SK-N-SH (cell line): ENCODE measurements around the gene HOTAIR. TPM values are rescaled to one million over a fixed set of nuclear protein-coding genes. Genes with fewer than 3 reads are reported as not detected.
A peak's percentile ranks its signal among the peaks of the same experiment; 100 is the strongest.

ENCODE experiments used
- CTCF ChIA-PET: fragments of 300-600, 350-600 bp; formaldehyde crosslinking; extraction: SDS; loops from one replicate; lab custom pipeline; 2021; lab: Yijun Ruan, JAX
- POLR2A ChIA-PET: fragments of 350-600 bp; sonication (Branson Sonifier 250); formaldehyde crosslinking; extraction: SDS; loops from one replicate; lab custom pipeline; 2020; ENCODE audit warnings: antibody characterized with exemption, inconsistent platforms; lab: Yijun Ruan, JAX
- DNase-seq: peaks from one replicate; pipeline ENCODE4 v3.0.0; 2012
- H2AFZ ChIP-seq: fragments of 200-600 bp; sonication (generic); 2 replicates; pipeline ENCODE4 v1.8.1; 2016; ENCODE audit warnings: antibody characterized with exemption, mild to moderate bottlenecking, low read depth
- H3F3A ChIP-seq: fragments of 200-600 bp; sonication (generic); replicated peaks from 2 replicates; pipeline ENCODE3; 2016; ENCODE audit warnings: antibody characterized with exemption, mild to moderate bottlenecking; ENCODE audit not compliant: insufficient read depth
- H3K27ac ChIP-seq, 2 experiments: fragments of 200-500 bp in 1 of 2; fragments of 200-600 bp in 1 of 2; sonication (Bioruptor generic) in 1 of 2; sonication (generic), shearing (Covaris generic) in 1 of 2; 2 replicates each; pipeline versions ENCODE4 v1.5.1 to v1.6.1; 2014 to 2016; ENCODE audit warnings: low read depth in 2 of 2, inconsistent platforms in 1 of 2, low read length in 1 of 2, mild to moderate bottlenecking in 1 of 2, mixed read lengths in 1 of 2
- H3K27me3 ChIP-seq: fragments of 200-600 bp; sonication (generic), shearing (Covaris generic); 2 replicates; pipeline ENCODE4 v1.6.1; 2016; ENCODE audit warnings: mixed run types; ENCODE audit not compliant: insufficient read depth
- H3K36me3 ChIP-seq, 2 experiments: fragments of 200-500 bp in 1 of 2; fragments of 200-600 bp in 1 of 2; sonication (Bioruptor generic) in 1 of 2; sonication (generic) in 1 of 2; replicated peaks in 1 of 2; 2 replicates each; pipeline versions ENCODE3 to v1.5.1; 2014 to 2016; ENCODE audit warnings: low read length in 1 of 2, mild to moderate bottlenecking in 1 of 2; ENCODE audit not compliant: insufficient read depth in 2 of 2, control insufficient read depth in 1 of 2
- H3K4me1 ChIP-seq, 2 experiments: fragments of 200-500 bp in 1 of 2; fragments of 200-600 bp in 1 of 2; sonication (Bioruptor generic) in 1 of 2; sonication (generic), shearing (Covaris generic) in 1 of 2; 2 replicates each; pipeline versions ENCODE4 v1.5.1 to v1.6.1; 2014 to 2016; ENCODE audit warnings: low read depth in 1 of 2, low read length in 1 of 2, mixed run types in 1 of 2; ENCODE audit not compliant: insufficient read depth in 2 of 2, control insufficient read depth in 1 of 2
- H3K4me2 ChIP-seq: fragments of 200-600 bp; sonication (generic), shearing (Covaris generic); 2 replicates; pipeline ENCODE4 v1.6.1; 2017; ENCODE audit warnings: mixed run types
- H3K4me3 ChIP-seq, 2 experiments: fragments of 200-500 bp in 1 of 2; fragments of 200-600 bp in 1 of 2; sonication (Bioruptor generic) in 1 of 2; sonication (generic), shearing (Covaris generic) in 1 of 2; 2 replicates each; pipeline versions ENCODE4 v1.5.1 to v1.8.1; 2014 to 2016; ENCODE audit warnings: low read depth in 2 of 2, inconsistent platforms in 1 of 2, low read length in 1 of 2, mild to moderate bottlenecking in 1 of 2, mixed read lengths in 1 of 2, moderate library complexity in 1 of 2
- H3K79me2 ChIP-seq: fragments of 200-600 bp; sonication (generic); 2 replicates; pipeline ENCODE4 v1.8.1; 2017; ENCODE audit warnings: mild to moderate bottlenecking; ENCODE audit not compliant: insufficient read depth
- H3K9ac ChIP-seq: fragments of 200-600 bp; sonication (generic); 2 replicates; pipeline ENCODE4 v1.6.1; 2017; ENCODE audit warnings: mixed run types
- H3K9me2 ChIP-seq: fragments of 200-600 bp; sonication (generic); 2 replicates; pipeline ENCODE4 v1.6.1; 2017; ENCODE audit warnings: mixed run types
- H3K9me3 ChIP-seq: fragments of 200-600 bp; sonication (generic); 2 replicates; pipeline ENCODE4 v1.6.1; 2017; ENCODE audit warnings: mixed run types, mild to moderate bottlenecking, moderate library complexity
- H4K20me1 ChIP-seq: fragments of 200-600 bp; sonication (generic); 2 replicates; pipeline ENCODE4 v1.6.1; 2017; ENCODE audit warnings: mild to moderate bottlenecking, mixed run types; ENCODE audit not compliant: insufficient read depth
- CTCF ChIP-seq: fragments of 200-600 bp; sonication (generic); IDR thresholded peaks from 2 replicates; pipeline ENCODE4 v1.6.1; 2017; ENCODE audit warnings: antibody characterized with exemption, mild to moderate bottlenecking, moderate library complexity
- FOSL2 ChIP-seq: IDR thresholded peaks from 2 replicates; pipeline ENCODE4 v1.4.0; 2012; ENCODE audit warnings: low read depth, mild to moderate bottlenecking, moderate library complexity, borderline replicate concordance
- FOXM1 ChIP-seq: IDR thresholded peaks from 2 replicates; pipeline ENCODE4 v1.4.0; 2012; ENCODE audit warnings: low read depth, mild to moderate bottlenecking
- MAX ChIP-seq: IDR thresholded peaks from 2 replicates; pipeline ENCODE4 v1.4.0; 2012; ENCODE audit warnings: low read depth
- MXI1 ChIP-seq: IDR thresholded peaks from 2 replicates; pipeline ENCODE4 v1.6.1; 2012; ENCODE audit warnings: mild to moderate bottlenecking, low read depth, low read length, improper control_type of control experiment
- NFIC ChIP-seq: IDR thresholded peaks from 2 replicates; pipeline ENCODE4 v1.4.0; 2012; ENCODE audit warnings: borderline replicate concordance
- POLR2AphosphoS5 ChIP-seq: IDR thresholded peaks from 2 replicates; pipeline ENCODE4 v1.6.1; 2012; ENCODE audit warnings: low read depth, low read length
- RAD21 ChIP-seq: IDR thresholded peaks from 2 replicates; pipeline ENCODE4 v1.6.1; 2012; ENCODE audit warnings: mild to moderate bottlenecking, low read length
- RCOR1 ChIP-seq: fragments of 150-350 bp; IDR thresholded peaks from 2 replicates; pipeline ENCODE4 v1.6.1; 2017; ENCODE audit warnings: antibody characterized with exemption, low read length
- TAF1 ChIP-seq: IDR thresholded peaks from 2 replicates; pipeline ENCODE4 v1.6.1; 2012; ENCODE audit warnings: low read depth, mild to moderate bottlenecking, low read length, moderate library complexity, borderline replicate concordance
- TCF12 ChIP-seq: IDR thresholded peaks from 2 replicates; pipeline ENCODE4 v1.4.0; 2012
- USF1 ChIP-seq: IDR thresholded peaks from 2 replicates; pipeline ENCODE4 v1.4.0; 2012; ENCODE audit warnings: low read depth, borderline replicate concordance
- USF2 ChIP-seq: fragments of 150-350 bp; IDR thresholded peaks from 2 replicates; pipeline ENCODE4 v1.6.1; 2017; ENCODE audit warnings: antibody characterized with exemption, low read length, low read depth, borderline replicate concordance
- YY1 ChIP-seq: IDR thresholded peaks from 2 replicates; pipeline ENCODE4 v1.4.0; 2012; ENCODE audit warnings: low read depth, mild to moderate bottlenecking
- WGBS: methylation state at CpG from one replicate; pipeline ENCODE4 v1.1.6; 2017; ENCODE audit warnings: low lambda C conversion rate; 5-methylcytosine and 5-hydroxymethylcytosine counted together
- polyA plus RNA-seq, 3 experiments: library from polyadenylated mRNA; depleted of rRNA; stranded (reverse); fragments of >200 nt; gene quantifications; 2 replicates each; pipeline ENCODE4 v1.2.3, GENCODE V29; 2012

The HOTAIR gene
- polyA plus RNA-seq, 1 of the 3 experiments (the other 2 are of a cell fraction) = not detected

- Histone ChIP-seq H2AFZ (peak overlapping the region; percentile 94), H3K4me2 (peak overlapping the region; percentile 99), H3K9me2 (no peaks in the 10 kb centered on the region), H3K9ac (peak overlapping the region; percentile 98), H3K27me3 (no peaks in the 10 kb centered on the region), H3K36me3 (no peaks in the 10 kb centered on the region), H3K9me3 (no peaks in the 10 kb centered on the region), H3K79me2 (peaks cover 10% of the 10 kb centered on the region; the same call in 1 of the 2 replicates), H3K4me1 (peaks cover 7 to 36% of the 10 kb centered on the region in 2 experiments; a peak in 2 of 4 replicates), H3K4me3 (peak overlapping the region; percentile 69 to 85), H4K20me1 (no peaks in the 10 kb centered on the region), H3F3A (peaks cover 14% of the 10 kb centered on the region), H3K27ac (peak overlapping the region; percentile 89 to 99)
- peak; percentile 71 for DNase-seq
- CTCF ChIA-PET = interaction anchor here (0.6 to 24.5 kb wide), 20 partner anchors 8 to 343 kb away, joined by 3 to 568 read pairs (median 4); partner anchors contain the start of genes HOXC10, HOXC4, HOXC5 and HOXC9
- POLR2A ChIA-PET = interaction anchor here (0.6 to 1.8 kb wide), 9 partner anchors 9 to 263 kb away, joined by 3 to 11 read pairs (median 3); partner anchors contain the start of genes CBX5, HNRNPA1, HOXC5 and HOXC6
- TF ChIP-seq CTCF = no peak
- 0 out of 2 replicates have a peak, but pooled peaks have one; percentile 2 for TF ChIP-seq TAF1
- 0 out of 2 replicates have a peak, but pooled peaks have one; percentile 0 for TF ChIP-seq POLR2AphosphoS5
- TF ChIP-seq NFIC = no peak
- TF ChIP-seq YY1 = no peak
- TF ChIP-seq FOXM1 = no peak
- TF ChIP-seq USF2 = no peak
- peak; percentile 18 for TF ChIP-seq MXI1
- no peak for TF ChIP-seq RAD21
- TF ChIP-seq RCOR1 = no peak; the same call in 1 of the 2 replicates
- no peak for TF ChIP-seq TCF12
- TF ChIP-seq MAX = 0 out of 2 replicates have a peak, but pooled peaks have one; percentile 4
- TF ChIP-seq FOSL2 = no peak
- TF ChIP-seq USF1 = no peak
- WGBS = under 1% methylated on average over 23 of the region's 24 CpGs
These were observed 42.5 kb upstream of the HOTAIR start for GRCh38 chr12:54017027-54017788.
